Activated CD4-positive, alpha-beta T cell treated with anti-CD3 and anti-CD28 coated beads, Interleukin-2, amount 50 U/mL, for 24 hours (primary cell): Measurements from ENCODE around the gene SLC23A3.

Experiments
- DNase-seq, 2 donors: peaks; one replicate each; pipeline ENCODE4 v3.0.0-alpha.2; 2020; ENCODE audit warnings: low read depth in 1 of 2, low spot score in 1 of 2

The SLC23A3 gene

DNA sequence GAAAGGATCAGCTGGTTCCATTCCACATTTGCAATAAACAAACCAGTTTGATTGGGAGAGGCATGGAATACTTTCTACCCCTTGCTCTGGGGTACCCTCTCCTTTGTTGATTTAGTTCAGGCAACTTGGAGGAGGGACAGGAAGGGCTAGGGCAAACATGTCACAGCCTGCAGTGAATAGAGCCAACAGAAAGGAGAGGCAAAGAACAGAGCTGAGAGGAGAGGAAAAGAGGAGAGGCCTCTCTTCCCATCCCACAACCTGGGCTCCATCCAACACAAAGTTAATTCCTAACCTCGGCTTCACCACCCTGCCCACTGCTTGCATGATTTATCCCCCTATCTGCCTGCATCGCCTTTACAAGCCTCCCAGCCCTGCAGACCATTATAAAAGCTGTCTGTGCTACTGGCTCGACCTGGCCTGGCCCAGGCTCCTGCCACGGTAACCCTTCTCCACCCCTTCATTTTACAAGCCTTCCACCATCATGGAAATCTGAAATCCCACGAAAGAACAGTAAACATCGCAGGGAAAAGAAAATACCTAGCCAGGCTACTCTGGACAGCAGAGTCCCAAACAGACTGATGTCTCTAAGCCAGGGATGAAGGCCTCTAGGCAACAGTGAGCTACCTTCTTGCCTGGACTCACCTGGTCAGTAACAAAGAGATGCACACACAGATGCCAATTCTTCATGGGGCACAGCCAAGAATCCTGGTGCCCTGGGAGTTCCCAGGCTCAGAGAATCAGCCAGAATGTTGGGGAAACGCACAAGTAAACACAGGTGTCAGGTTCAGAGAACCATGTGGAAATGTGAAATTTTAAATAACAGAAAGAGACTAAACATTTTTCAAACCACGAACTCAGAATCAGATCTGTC, 52.8 kb downstream of the SLC23A3 start:
- no peak for DNase-seq

DNA sequence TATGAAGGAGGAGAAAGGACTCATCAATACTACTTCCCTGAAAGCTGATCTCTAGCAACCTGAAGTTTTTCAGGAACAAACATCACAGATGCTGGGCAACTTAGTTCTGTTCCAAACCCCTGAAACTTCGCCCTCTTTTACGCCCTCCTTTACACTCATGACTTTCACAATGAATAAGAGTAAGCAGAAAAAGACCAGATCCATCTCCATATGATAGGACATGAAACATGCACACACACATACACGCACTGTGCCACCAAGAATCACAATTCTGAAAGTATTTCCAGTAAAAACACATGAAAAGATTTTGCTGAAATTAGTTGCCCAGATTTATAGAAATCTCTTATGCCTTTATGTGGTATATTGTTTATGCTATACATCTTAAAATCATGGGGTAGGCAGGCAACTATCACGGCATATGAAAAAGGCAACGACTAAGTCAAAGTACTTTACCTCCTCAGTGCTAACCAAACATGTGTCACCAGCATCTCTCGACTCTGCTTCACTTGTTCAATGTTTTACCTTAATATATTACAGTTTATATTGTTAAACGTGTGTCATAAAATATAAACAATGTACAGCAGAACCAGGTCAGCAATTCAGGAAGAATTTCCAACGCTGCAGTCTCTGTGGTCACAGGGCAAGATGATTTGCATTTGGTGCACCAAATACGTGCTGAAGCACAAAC, 57.0 kb downstream of the SLC23A3 start:
- no peak for DNase-seq

DNA sequence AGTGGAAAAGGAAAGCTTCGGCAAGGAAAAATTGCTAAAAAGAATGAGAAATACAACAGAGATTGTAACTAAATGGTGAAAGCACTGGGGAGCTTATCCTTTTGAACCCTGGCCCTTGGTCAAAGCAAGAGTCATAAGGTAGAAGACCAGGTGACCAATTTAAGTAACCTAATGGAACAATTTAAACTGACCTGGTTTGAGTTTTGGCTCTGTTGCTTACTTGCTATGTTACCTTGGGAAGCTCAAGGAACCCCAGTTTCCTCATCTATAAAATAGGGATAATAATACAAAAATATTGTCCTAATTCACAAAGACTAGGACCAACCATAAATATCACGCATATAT, 57.8 kb downstream of the SLC23A3 start:
- no peak for DNase-seq
